COLO668 (cell line): ENCODE measurements around the gene RTEL1.
A peak's percentile ranks its signal among the peaks of the same experiment; 100 is the strongest.
"Not testable (repeated sequence)": the region's sequence is repeated elsewhere in the genome, so short reads cannot be mapped to it uniquely, and the experiment has no call there.

Experiments used
- DNase-seq: peaks from one replicate; lab custom pipeline; 2025; ENCODE audit not compliant: unreplicated experiment; lab: John Stamatoyannopoulos, UW

Gene RTEL1

DNA sequence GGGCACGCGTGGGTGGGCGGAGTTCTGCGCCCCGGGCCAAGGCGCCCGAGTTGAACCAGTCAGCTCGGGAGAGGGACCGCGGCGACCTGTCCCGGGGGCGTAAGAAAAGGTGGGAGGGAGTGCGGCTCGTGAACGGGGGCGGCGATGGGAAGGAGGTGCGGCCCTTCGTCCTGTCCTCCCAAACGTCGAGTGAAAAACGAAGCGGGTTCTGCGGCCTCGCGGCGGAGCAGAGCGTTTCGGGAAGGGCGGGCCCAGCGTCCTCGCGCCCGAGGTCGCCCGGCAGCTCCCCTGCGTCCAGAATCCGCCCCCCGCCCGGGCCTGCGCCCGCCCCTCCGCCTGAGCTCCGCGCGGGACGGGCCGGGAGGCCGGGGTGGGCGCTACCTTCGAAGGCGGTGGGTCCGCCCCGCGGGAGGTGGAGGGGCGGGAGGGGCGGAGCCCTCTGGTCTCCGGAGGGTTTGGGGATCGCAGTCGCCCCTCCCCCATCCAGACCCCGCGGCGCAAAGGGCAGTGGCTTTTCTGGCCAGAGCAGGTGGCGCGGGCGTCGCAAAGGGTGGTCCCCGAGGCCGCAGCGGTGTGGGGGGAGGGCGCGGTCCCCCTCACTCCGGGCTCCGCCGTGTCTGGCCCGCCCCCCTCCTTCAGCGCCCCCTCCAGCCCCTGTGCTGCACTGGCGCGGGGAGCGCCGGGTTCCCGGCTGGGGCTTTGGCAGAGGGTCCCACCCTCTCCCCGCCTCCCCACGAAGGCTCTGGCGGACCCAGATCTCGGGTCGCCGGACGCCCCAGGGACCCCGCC, 5.7 kb upstream of the RTEL1 start:
- peak; percentile 65 for DNase-seq

DNA sequence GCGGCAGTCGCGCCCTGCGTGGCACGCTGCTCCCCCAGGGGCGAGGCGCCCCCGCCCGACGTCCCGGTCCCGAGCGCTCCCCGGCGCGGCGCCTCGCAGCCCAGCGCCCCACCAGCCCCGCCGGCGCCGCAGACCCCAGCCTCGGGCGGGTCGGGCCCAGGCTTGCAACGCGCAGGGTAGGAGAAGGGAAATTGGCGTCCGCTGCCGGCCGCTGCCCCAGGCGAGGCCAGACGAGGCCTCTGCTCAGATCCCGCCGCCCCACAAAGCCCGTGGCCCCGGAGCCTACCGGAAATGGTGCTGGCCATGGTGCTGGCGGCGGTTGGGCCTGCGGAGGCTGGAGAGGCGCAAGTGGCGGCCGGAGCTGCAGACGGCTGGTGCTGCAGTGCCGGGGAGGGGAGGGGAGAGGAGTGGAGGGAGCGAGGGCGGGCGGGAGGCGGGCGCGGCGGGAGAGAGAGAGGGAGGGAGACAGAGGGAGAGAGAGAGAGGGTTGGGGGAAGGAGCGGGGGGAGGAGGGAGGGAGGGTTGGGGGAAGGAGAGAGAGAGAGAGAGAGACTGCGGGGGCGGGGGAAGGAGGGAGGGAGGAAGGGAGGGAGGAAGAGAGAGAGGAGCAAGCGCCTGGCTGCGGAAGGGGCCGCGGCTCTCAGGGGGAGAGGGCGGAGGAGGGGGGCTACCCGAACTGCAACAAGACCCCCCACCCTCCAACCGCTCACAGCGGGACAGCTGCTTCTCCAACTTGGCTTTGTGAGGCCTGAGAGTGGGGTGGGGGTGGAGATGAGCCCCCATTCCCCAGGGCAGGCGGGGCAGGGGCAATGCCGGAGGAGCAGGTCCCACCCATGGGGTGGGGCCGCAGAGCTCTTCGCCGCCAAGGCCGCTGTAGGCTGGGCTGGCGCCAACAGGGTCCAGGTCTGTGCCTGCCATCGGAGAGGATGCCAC, 4.8 kb upstream of the RTEL1 start, which contains the start of gene STMN3:
Gene STMN3 (minus strand): TSS at position 384 of the 933 bp plus-strand sequence. CDS start 79 bp downstream, at position 305.
- DNase-seq = peak; percentile 88

DNA sequence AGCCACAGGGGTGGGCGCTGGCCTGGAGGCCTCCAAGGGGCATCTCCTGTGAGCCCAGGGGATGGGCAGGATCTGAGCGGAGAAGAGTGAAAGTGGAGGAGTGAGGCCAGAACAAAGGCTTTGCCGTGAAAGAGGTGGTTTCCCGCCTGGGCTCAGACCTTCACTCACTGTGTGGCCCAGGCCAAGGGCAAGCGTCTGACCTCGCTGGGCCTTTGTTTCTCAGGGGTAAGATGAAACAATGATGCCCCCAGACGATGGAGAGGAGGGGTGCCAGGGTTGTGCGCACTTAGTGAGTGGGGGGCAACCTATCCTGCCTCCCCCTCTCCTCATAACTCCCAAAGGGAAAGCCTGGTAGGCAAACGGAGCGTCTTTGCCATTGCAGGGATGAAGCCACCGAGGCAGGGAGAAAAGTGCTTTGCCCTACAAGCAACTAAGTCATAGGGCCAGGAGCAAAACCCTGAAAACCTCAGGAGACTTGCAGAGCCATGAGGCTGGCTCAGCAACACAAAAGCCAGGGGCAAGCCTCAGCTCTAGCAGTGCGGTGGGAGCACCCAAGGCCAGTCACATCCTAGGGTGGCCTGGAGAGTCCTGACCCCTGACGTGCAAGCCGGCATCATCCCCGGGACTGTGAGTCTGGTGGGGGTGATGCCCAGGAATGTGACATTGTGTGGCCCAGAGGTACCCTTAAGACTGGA, 4.0 kb upstream of the RTEL1 start:
- no peak for DNase-seq

DNA sequence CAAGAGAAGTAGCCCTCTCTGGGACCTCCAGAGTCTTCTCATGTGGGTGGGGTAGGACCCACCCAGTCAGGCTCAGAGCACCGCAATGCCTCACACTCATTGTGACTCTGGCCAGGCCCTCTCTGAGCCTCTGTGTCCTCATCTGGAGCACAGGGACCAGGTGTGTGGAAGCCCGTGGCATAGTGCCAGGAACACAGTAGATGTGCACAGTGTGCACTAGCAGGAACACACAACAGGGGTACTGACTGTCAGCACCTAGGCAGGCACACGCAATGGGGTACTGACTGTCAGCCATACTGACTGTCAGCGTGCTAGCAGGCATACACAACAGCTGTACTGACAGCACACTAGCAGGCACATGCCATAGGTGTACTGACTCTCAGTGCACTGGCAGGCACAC, 2.9 kb upstream of the RTEL1 start:
- DNase-seq = peak; percentile 42

DNA sequence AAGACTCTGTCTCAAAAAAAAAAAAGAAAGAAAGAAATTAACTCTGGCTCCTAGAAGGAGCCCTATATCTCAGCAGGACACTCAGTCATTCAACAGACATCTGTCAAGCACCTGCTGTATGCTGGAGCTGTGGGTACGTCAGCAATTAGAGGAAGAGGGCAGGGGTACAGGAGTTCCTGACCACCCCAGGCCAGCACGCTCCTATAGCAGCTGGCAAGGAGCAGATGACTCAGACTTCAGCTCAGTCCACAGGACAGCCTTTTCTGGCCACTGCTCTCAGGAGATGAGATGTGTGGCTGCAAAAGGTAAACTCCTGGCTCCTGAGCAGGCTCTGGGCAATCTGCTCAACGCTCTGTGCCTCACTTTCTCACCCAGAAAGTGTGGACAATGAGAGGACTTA, 1.7 kb upstream of the RTEL1 start:
- no peak for DNase-seq

DNA sequence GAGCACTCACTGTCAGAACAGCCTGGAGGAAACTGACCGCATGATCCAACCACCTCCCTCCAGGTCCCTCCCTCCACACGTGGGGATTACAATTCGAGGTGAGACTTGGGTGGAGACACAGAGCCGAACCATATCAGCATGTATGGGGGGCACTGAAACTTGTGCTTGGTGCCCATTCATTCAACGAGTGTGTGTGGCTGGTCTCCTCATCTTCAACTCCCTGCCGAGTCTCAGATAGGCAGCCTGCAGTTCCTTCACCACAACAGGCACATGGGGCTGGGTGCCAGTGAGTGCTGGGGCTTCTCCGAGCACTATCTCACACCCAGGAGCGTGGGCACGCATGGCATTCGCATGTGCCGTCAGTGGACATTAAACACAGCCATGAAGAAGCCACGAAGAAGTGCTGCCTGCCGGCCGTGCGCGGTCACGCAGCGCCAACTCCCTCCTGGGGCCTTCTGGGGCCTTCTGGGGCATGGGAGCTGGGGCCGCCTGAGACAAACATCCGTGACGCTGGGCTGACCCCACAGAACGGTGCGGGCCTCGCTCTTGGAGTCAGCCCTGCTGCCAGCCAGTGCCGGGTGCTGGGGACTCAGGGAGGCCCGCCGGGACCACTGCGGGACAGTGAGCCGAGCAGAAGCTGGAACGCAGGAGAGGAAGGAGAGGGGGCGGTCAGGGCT, 714 bp upstream of the RTEL1 start:
- peak; percentile 50 for DNase-seq

DNA sequence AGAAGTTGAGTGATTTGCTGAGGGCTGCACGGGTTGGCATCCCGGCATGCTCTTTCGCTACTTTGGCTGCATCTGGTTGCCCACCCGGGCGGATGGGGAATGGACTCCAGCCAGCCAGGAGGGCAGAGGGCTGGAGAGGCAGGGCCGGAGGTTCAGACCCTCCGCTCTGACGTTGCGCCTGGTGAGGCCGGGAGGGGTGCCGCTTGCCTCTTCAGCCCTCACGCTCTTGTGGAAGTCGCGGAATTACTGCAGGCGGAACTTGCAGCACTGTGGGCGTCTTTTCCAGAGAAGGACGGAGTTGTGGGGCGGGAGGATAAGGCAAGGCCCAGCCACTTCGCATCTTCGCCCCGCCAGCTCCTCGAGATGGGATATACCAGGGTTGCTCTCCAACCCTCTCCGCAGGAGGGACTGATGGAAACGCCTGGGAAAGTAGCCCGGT, 656 bp downstream of the RTEL1 start:
- no peak for DNase-seq

DNA sequence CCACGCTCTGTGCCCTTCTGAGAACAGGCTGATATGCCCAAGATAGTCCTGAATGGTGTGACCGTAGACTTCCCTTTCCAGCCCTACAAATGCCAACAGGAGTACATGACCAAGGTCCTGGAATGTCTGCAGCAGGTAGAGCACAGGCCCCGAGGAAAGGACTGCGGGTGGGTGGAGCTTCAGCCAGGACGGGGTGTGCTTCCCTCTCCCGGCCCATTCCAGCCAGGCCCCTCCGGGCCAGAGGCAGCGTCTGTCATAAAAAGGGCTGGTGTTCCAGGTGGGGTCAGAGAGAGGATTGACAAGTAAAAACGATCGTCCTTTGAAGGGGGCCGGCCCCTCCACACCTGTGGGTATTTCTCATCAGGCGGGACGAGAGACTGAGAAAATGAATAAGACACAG, 1.3 kb downstream of the RTEL1 start:
- DNase-seq = no peak

DNA sequence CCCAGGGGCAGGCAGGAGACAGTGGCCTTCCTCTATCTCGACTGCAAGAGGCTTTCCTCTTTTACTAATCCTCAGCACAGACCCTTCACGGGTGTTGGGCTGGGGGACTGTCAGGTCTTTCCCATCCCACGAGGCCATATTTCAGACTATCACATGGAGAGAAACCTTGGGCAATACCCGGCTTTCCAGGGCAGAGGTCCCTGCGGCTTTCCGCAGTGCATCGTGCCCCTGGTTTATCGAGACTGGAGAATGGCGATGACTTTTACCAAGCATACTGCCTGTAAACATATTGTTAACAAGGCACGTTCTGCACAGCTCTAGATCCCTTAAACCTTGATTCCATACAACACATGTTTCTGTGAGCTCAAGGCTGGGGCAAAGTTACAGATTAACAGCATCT, 2.1 kb downstream of the RTEL1 start:
- not testable (repeated sequence) for DNase-seq

DNA sequence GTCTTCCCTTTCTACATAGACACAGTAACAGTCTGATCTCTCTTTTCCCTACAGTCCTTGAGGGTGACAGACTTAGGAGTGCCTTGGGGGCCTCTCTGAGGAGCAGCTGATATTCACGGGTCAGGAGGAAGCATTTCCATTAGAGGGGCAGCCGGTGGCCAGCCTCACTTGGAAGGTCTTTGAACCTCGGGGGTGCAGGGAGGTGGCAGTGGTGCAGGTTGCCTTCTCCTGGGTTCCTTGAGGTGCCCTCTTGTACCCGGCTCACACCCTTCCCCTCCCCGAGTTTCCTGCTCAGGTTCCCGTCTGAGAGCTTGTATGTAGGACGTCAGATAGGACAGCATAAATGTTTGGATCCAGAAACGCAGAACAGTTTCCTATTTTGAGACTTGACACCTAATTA, 2.5 kb downstream of the RTEL1 start:
- DNase-seq = no peak

DNA sequence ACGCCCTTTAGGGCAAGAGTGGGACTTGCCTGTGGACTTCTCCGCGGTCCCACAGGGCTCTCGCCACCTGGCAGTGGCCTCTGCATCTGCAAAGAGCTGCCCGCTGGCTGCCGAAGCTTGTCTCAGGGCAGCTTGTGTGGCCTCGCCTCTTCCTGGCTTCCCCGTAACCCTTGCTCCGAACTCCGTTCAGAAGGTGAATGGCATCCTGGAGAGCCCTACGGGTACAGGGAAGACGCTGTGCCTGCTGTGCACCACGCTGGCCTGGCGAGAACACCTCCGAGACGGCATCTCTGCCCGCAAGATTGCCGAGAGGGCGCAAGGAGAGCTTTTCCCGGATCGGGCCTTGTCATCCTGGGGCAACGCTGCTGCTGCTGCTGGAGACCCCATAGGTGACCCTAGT, 3.0 kb downstream of the RTEL1 start:
- no peak for DNase-seq

DNA sequence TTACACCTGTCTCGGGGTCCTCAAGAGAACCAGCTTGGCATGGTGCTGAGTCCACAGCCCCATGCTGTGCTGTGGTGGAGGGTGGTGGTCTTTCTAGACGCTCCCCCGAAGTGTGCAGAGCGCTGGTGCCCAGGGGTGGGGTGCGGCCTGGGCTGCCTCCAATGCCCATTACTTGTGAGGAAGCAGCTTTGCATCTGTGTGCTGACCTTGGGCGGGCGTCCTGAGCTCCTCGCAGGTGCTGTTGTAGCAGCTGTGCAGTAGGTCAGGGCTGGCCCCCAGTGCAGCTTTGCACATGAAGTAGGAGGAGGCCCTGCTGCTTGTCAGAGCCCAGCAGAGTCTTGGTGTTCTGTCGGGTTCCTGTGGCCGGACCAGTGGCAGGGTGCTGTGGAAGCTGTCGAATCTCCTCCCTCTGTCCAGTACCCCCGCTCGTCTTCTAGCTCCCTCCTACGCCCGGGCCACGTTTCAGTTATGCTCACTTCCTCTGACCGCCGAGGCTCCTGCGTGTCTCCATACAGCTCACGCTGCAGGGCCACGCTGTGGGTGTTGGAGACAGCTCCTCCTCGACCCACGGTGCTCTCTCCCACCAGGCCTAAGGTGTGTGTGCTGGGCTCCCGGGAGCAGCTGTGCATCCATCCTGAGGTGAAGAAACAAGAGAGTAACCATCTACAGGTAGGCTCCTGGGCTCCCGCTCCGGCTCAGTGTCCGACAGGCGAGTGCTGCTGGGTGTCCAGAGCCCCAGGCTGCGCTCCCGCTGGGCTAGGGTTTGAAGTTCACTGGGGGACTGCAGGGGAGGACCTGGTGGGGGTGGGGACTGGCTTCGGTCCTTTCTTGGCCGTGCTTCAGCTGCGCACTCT, 4.1 kb downstream of the RTEL1 start:
- DNase-seq = no peak

DNA sequence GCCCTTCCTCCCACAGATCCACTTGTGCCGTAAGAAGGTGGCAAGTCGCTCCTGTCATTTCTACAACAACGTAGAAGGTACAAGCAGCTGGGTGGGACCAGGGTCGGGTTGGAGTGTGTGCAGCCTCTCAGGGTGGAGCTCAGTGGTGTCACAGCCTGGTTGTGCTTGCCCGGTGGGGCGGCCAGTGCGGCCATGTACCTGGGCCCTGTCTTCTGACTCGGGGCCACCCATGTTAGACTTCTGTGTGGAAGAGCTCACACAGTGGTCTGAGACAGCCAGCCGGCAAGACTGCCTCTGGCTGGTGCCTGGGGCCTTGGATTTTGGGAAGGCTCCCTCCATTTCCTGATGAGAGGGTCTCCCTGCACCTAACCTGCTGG, 4.7 kb downstream of the RTEL1 start:
- no peak for DNase-seq

DNA sequence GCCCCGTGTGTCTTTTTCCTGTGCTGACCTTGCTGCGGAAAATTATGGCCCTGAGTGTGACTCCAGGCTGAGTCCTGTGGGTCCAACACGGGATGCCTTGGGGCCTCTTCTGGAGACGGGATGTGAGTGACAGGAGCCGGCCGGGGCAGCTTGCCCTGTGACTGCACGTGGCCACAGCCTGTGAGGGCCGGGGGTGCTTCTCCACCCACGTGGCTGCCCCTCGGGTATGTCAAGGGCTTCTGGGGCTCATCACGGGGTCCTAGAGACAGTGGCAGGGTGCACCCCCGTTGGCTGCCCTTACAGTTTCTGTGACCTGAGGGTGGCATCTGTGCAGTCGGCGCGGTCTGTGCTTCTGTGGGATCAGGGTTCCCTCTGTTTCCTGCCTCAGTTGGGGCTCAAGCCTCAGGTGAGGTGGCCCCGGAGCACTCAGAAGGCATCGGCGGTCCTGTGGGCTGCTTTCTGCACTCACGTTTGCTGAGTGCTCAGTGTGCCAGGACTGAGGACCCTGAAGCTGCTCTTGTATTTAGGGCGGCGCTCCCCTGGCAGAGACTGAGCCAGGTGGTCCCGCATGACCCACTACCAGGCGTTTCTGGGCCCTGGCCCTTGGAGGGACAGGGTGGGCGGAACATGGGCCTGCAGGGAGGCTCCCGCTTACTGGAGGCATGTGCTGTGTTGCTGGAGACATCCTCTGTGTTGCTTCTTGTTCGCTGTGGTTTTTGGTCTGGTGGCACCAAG, 5.4 kb downstream of the RTEL1 start:
- DNase-seq = no peak

DNA sequence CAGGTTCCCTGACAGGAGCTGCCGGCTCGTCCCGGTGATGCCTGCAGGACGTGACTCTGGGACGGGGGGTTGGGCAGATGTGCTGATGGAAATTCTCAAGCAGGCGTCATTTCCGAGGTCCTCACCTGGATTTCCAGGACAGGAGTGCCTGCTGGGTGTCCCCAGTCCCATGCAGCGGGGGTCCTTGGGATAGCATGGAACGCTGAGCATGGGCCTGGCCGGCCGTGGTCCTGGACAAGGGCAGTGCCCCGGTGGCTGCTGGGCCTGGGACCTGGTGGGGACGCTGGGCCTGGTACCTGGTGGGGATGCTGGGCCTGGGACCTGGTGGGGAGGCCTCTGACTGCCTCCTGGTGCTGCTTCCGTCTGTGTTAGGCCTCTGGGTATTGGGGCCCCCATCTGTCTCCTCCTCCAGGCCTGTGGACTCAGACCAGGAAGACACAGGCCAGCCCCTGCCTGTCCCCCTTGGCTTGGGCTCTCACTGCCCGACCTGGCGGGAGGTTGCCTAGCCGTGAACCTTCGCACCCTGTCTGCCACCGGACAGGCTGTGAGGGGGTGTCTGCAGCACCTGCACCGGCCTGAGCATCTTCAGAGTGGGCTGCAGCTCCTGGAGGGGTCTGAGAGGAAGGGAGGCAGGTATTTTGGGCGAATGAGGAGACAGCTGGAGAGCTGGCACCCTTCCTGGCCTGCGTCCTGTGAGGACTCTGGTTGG, 6.2 kb downstream of the RTEL1 start:
- DNase-seq = no peak

DNA sequence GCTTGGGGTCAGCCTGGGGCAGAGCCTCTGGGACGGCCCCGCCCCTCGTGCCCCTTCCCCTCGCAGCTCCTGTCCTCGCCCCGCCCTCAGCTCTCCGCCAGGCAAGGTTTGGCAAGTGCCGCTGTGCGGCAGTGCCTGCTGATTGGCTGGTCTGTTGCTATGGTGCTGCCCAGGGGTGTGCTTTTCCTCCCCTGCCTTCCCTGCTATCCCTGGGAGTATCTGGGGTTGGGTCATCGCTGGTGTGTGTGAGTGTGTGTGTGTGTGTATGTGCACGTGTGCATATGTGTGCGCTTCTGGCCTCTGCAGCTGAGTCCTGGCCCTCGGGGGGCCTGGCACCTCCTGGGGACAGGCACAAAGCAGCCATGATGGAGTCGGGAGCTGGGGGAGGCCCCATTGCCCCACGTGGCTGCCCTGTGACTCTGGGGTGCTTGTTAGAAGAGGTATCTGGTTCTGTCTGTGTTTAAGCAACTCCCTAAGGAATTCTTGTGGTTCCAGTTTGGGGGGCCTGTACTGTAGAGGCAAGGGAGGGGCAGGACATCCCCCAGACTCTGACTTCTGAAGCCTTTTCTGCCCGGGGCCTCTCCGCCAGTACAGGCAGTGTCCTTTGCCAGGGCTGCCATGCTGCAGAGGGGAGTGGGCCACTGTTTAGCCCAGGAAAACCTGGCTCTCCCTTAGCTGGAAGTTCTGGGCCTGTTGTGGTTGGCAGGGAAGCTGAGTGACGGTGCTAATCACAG, 6.9 kb downstream of the RTEL1 start:
- no peak for DNase-seq

DNA sequence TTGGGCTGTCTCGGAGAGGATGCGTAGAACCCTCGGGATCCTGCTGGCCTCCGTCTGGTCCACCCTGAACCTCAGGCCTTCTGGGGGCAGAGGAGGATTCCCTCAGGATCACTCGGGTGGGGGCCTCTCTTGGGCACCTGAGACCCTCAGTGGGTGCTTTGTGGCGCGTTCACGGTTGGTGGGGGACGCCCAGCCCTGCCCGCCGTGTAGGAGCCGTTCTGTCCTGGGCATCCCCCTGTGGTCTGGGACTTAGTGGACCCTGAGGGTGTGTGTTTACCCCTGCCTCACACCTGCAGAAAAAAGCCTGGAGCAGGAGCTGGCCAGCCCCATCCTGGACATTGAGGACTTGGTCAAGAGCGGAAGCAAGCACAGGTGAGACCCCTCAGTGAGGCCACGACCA, 7.6 kb downstream of the RTEL1 start:
- no peak for DNase-seq

DNA sequence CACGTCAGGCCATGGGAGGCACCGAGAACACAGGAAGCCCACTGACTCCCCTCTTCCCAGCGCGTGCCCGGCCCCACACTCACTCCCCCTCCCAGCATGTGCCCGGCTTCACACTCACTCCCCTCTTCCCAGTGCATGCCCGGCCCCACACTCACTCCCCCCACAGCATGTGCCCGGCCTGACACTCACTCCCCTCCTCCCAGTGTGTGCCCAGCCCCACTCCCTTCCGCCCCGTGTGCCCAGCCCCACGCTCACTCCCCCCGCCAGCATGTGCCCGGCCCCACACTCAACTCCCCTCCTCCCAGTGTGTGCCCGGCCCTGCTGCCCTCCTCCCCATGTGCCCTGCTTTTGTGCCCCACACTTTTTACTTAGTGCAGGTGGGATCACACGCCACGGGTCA, 9.7 kb downstream of the RTEL1 start:
- DNase-seq = no peak
